ENCODE results near the gene RIOK1.
"Not testable (repeated sequence)": the region's sequence is repeated elsewhere in the genome, so short reads cannot be mapped to it uniquely, and the experiment has no call there.

Gene RIOK1

GRCh38 chr6:7389451-7390225, at the start of gene RIOK1, which contains the start of gene CAGE1:
Gene RIOK1 (plus strand): TSS chr6:7389808. CDS start chr6:7390003, 195 bp downstream.
Gene CAGE1 (minus strand): TSS chr6:7389742. CDS start chr6:7387173, 2,569 bp downstream.
- H3K27ac ChIP-seq (ENCODE audit: low read length), result peak within 1 kb of the TSS; percentile 63
- peaks cover 14% of the 10 kb centered on the region for H3K36me3 ChIP-seq (ENCODE audit: control insufficient read depth, low read depth, low read length)
- peak within 1 kb of the TSS; percentile 86 for H3K9ac ChIP-seq (ENCODE audit: low read length)
- H3K4me1 ChIP-seq (ENCODE audit: control insufficient read depth, low read depth, low read length), result peaks cover 12% of the 10 kb centered on the region
- no peaks in the 10 kb centered on the region for H3K27me3 ChIP-seq (ENCODE audit: control insufficient read depth, insufficient read depth, low read length)
- peak within 1 kb of the TSS; percentile 95 for H3K4me3 ChIP-seq (ENCODE audit: low read length)
- no peaks in the 10 kb centered on the region for H3K9me3 ChIP-seq (ENCODE audit: control insufficient read depth, low read depth, low read length)

- Histone ChIP-seq H3K36me3 (ENCODE audit: control insufficient read depth, low read depth, low read length) (no peaks in the 10 kb centered on the region), H3K4me3 (ENCODE audit: low read length) (no peak overlapping the region), H3K4me1 (ENCODE audit: control insufficient read depth, low read depth, low read length) (no peaks in the 10 kb centered on the region), H3K27ac (ENCODE audit: low read length) (no peak overlapping the region), H3K27me3 (ENCODE audit: control insufficient read depth, insufficient read depth, low read length) (no peaks in the 10 kb centered on the region), H3K9me3 (ENCODE audit: control insufficient read depth, low read depth, low read length) (no peaks in the 10 kb centered on the region), H3K9ac (ENCODE audit: low read length) (no peak overlapping the region)
These were observed 48.3 kb upstream of the RIOK1 start for GRCh38 chr6:7341271-7341670.

- Histone ChIP-seq H3K9ac (ENCODE audit: low read length) (no peak overlapping the region), H3K4me1 (ENCODE audit: control insufficient read depth, low read depth, low read length) (no peaks in the 10 kb centered on the region), H3K36me3 (ENCODE audit: control insufficient read depth, low read depth, low read length) (no peaks in the 10 kb centered on the region), H3K27ac (ENCODE audit: low read length) (no peak overlapping the region), H3K9me3 (ENCODE audit: control insufficient read depth, low read depth, low read length) (no peaks in the 10 kb centered on the region), H3K4me3 (ENCODE audit: low read length) (no peak overlapping the region), H3K27me3 (ENCODE audit: control insufficient read depth, insufficient read depth, low read length) (no peaks in the 10 kb centered on the region)
These were observed 47.4 kb upstream of the RIOK1 start for GRCh38 chr6:7341989-7342742.

DNA sequence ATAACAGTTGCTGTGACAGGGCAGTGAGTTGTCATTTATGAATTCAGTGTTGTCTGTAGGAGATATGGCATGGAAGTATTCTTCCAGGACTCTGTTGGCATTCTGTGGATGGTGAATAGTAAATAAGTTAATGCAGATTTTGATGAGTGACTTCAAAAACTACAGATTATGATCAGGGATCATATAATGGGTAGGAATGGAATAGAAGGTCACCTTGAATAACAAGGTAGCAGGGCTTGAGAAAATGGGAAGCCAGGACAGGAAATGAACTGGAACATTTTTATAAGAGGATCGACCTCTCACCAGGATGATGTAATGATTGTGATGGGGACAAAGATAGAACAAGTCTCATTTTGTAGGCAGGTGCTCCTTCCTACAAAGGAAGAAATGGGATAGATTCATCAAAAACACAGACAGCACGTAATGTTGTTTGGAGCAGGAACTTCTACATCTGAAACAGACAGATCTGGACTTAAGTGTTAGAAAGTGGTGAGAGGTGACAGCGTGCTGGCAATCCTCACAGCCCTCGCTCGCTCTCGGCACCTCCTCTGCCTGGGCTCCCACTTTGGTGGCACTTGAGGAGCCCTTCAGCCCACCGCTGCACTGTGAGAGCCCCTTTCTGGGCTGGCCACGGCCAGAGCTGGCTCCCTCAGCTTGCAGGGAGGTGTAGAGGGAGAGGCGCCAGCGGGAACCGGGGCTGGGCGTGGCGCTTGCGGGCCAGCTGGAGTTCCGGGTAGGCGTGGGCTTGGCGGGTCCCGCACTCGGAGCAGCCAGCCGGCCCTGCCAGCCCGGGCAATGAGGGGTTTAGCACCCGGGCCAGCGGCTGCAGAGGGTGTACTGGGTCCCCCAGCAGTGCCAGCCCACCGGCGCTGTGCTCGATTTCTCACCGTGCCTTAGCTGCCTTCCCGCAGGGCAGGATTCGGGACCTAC, 45.8 kb upstream of the RIOK1 start:
- Histone ChIP-seq H3K9me3 (ENCODE audit: control insufficient read depth, low read depth, low read length) (no peaks in the 10 kb centered on the region), H3K36me3 (ENCODE audit: control insufficient read depth, low read depth, low read length) (no peaks in the 10 kb centered on the region), H3K4me3 (ENCODE audit: low read length) (no peak overlapping the region), H3K27ac (ENCODE audit: low read length) (no peak overlapping the region), H3K9ac (ENCODE audit: low read length) (no peak overlapping the region), H3K4me1 (ENCODE audit: control insufficient read depth, low read depth, low read length) (no peaks in the 10 kb centered on the region), H3K27me3 (ENCODE audit: control insufficient read depth, insufficient read depth, low read length) (no peaks in the 10 kb centered on the region)

GRCh38 chr6:7344773-7345450, 44.7 kb upstream of the RIOK1 start:
- H3K4me1 ChIP-seq (ENCODE audit: control insufficient read depth, low read depth, low read length); H3K4me3 ChIP-seq (ENCODE audit: low read length); H3K27ac ChIP-seq (ENCODE audit: low read length); H3K9me3 ChIP-seq (ENCODE audit: control insufficient read depth, low read depth, low read length); H3K36me3 ChIP-seq (ENCODE audit: control insufficient read depth, low read depth, low read length); H3K9ac ChIP-seq (ENCODE audit: low read length); H3K27me3 ChIP-seq (ENCODE audit: control insufficient read depth, insufficient read depth, low read length): not testable (repeated sequence)

DNA sequence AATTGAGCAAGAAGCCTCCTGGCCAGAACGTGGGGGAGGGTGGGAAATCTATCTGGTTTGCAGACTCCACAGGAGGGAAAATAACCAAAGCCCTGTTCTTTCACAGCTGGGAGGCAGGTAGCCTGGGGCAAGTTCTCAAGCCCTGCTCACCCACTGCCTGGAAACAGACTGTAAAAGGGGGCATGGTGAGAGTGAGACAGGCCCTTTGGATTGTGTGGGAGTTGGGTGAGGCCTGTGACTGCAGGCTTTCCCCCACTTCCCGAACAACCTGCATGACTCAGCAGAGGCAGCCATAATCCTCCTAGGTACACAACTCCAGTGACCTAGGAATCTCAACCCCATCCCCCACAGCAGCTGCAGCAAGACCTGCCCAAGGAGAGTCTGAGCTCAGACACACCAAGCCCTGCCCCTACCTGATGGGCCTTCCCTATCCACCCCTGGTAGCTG, 42.0 kb upstream of the RIOK1 start:
- not testable (repeated sequence) for H3K36me3 ChIP-seq (ENCODE audit: control insufficient read depth, low read depth, low read length); H3K9ac ChIP-seq (ENCODE audit: low read length); H3K9me3 ChIP-seq (ENCODE audit: control insufficient read depth, low read depth, low read length); H3K27me3 ChIP-seq (ENCODE audit: control insufficient read depth, insufficient read depth, low read length); H3K4me3 ChIP-seq (ENCODE audit: low read length); H3K27ac ChIP-seq (ENCODE audit: low read length); H3K4me1 ChIP-seq (ENCODE audit: control insufficient read depth, low read depth, low read length)

- not testable (repeated sequence) for H3K4me3 ChIP-seq (ENCODE audit: low read length); H3K36me3 ChIP-seq (ENCODE audit: control insufficient read depth, low read depth, low read length); H3K9ac ChIP-seq (ENCODE audit: low read length); H3K9me3 ChIP-seq (ENCODE audit: control insufficient read depth, low read depth, low read length); H3K27me3 ChIP-seq (ENCODE audit: control insufficient read depth, insufficient read depth, low read length); H3K27ac ChIP-seq (ENCODE audit: low read length); H3K4me1 ChIP-seq (ENCODE audit: control insufficient read depth, low read depth, low read length)
These were observed 39.0 kb upstream of the RIOK1 start for GRCh38 chr6:7350591-7350990.

GRCh38 chr6:7351916-7352315, 37.7 kb upstream of the RIOK1 start:
- not testable (repeated sequence) for H3K27me3 ChIP-seq (ENCODE audit: control insufficient read depth, insufficient read depth, low read length); H3K4me1 ChIP-seq (ENCODE audit: control insufficient read depth, low read depth, low read length); H3K9ac ChIP-seq (ENCODE audit: low read length); H3K9me3 ChIP-seq (ENCODE audit: control insufficient read depth, low read depth, low read length); H3K27ac ChIP-seq (ENCODE audit: low read length); H3K4me3 ChIP-seq (ENCODE audit: low read length); H3K36me3 ChIP-seq (ENCODE audit: control insufficient read depth, low read depth, low read length)

DNA sequence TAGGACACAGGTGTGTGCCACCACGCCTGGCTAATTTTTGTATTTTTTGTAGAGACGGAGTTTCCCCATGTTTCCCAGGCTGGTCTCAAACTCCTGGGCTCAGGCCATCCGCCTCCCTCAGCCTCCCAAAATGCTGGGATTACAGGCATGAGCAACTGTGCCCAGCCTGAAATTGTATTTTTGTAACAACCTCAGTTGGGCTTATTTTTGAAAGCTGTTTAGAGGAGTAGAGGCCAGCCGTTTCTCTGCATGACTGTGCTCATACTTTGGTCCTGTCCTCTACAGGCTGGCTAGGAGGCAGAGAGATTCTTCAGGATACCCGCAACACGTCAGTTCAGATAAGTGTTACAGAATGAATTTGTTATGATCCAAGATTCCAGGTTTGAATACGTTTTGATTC, 22.2 kb upstream of the RIOK1 start:
- Histone ChIP-seq H3K27ac (ENCODE audit: low read length) (no peak overlapping the region), H3K4me3 (ENCODE audit: low read length) (no peak overlapping the region), H3K27me3 (ENCODE audit: control insufficient read depth, insufficient read depth, low read length) (no peaks in the 10 kb centered on the region), H3K9ac (ENCODE audit: low read length) (no peak overlapping the region), H3K9me3 (ENCODE audit: control insufficient read depth, low read depth, low read length) (no peaks in the 10 kb centered on the region), H3K4me1 (ENCODE audit: control insufficient read depth, low read depth, low read length) (no peaks in the 10 kb centered on the region), H3K36me3 (ENCODE audit: control insufficient read depth, low read depth, low read length) (no peaks in the 10 kb centered on the region)

- Histone ChIP-seq H3K9me3 (ENCODE audit: control insufficient read depth, low read depth, low read length) (no peaks in the 10 kb centered on the region), H3K4me1 (ENCODE audit: control insufficient read depth, low read depth, low read length) (no peaks in the 10 kb centered on the region), H3K27ac (ENCODE audit: low read length) (no peak overlapping the region), H3K4me3 (ENCODE audit: low read length) (no peak overlapping the region), H3K9ac (ENCODE audit: low read length) (no peak overlapping the region), H3K27me3 (ENCODE audit: control insufficient read depth, insufficient read depth, low read length) (no peaks in the 10 kb centered on the region), H3K36me3 (ENCODE audit: control insufficient read depth, low read depth, low read length) (no peaks in the 10 kb centered on the region)
These were observed 15.9 kb upstream of the RIOK1 start for GRCh38 chr6:7373739-7374138.

DNA sequence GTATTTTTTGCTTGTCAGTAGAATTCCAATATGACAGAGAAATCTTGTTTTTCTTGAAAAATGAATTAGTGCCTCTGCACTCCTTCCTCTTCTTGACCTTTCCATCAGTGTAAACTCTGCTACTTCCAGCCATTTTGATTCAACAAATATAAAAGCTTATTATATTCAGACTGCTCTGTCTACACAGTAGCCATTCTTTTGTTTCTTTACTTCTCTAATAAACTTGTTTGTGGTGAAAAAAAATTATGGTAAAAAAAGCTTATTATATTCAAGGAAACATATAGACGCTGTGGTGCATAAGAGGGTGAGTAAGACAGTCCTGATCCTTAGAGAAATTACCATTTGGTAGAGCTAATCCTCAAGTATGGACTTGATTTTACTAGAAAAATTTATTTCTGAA, 11.6 kb upstream of the RIOK1 start:
- Histone ChIP-seq H3K4me3 (ENCODE audit: low read length) (no peak overlapping the region), H3K4me1 (ENCODE audit: control insufficient read depth, low read depth, low read length) (no peaks in the 10 kb centered on the region), H3K27me3 (ENCODE audit: control insufficient read depth, insufficient read depth, low read length) (no peaks in the 10 kb centered on the region), H3K36me3 (ENCODE audit: control insufficient read depth, low read depth, low read length) (no peaks in the 10 kb centered on the region), H3K9me3 (ENCODE audit: control insufficient read depth, low read depth, low read length) (no peaks in the 10 kb centered on the region), H3K27ac (ENCODE audit: low read length) (no peak overlapping the region), H3K9ac (ENCODE audit: low read length) (no peak overlapping the region)

All from iPS-18a (cell line).